Measurements from ENCODE around the gene DNAI2. TPM values are rescaled to one million over a fixed set of nuclear protein-coding genes. Genes with fewer than 3 reads are reported as not detected.

DNAI2 gene
- total RNA-seq, 4 donors from 2014 or later = not detected

DNA sequence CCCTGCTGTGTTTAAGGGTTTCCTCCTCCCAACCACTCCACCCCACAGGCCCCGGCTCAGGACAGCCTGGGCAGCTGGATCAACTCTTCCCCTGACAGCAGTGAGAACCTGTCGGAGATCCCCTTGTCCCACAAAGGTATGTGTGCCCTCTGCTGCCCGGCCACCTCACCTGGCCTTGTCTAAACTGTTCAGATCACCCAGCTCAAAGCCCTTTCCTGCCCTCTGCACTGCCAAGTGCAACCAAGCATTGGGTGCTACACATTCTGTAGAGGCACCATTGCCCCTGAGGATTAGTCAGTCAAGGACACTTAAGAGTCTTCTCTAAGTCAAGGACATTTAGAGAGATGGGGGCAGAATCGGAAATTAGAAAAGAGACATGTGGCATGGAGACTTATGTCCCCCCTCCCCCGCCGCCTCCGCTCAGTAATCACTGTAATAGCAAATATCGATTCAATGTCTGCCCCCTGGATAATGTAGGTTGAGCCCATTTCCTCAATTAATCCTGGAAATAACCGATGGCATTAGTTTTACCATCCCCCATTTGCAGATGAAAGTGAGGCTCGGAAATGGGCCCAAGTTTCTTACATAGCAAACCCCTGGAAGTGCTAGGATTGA lies 79.5 kb downstream of the DNAI2 start:
- H3K27me3 ChIP-seq = peaks cover 0 to 20% of the 10 kb centered on the region in 2 donors
- H3K27ac ChIP-seq = no peak overlapping the region

DNA sequence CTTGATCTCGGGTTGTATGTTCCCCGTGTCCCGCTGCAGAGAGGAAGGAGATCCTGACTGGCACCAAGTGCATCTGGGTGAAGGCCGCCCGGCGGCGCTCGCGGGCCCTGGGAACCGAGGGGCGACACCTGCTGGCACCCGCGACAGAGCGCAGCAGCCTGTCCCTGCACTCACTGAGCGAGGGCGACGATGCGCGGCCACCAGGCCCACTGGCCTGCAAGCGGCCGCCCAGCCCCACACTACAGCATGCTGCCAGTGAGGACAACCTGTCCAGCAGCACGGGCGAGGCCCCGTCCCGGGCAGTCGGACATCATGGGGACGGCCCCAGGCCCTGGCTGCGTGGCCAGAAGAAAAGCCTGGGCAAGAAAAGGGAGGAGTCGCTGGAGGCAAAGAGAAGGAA lies 80.1 kb downstream of the DNAI2 start:
- Histone ChIP-seq H3K4me1 (peaks cover 0 to 12% (median 6%) of the 10 kb centered on the region in 4 donors), H3K27ac (no peak overlapping the region), H3K4me3 (no peak overlapping the region), H3K27me3 (peaks cover 0 to 20% of the 10 kb centered on the region in 2 donors), H3K36me3 (no peaks in the 10 kb centered on the region), H3K9me3 (no peaks in the 10 kb centered on the region)
- TF ChIP-seq POLR2A (IDR thresholded peaks at IDR 0.05) = no peak
- TF ChIP-seq, protein P1, sequence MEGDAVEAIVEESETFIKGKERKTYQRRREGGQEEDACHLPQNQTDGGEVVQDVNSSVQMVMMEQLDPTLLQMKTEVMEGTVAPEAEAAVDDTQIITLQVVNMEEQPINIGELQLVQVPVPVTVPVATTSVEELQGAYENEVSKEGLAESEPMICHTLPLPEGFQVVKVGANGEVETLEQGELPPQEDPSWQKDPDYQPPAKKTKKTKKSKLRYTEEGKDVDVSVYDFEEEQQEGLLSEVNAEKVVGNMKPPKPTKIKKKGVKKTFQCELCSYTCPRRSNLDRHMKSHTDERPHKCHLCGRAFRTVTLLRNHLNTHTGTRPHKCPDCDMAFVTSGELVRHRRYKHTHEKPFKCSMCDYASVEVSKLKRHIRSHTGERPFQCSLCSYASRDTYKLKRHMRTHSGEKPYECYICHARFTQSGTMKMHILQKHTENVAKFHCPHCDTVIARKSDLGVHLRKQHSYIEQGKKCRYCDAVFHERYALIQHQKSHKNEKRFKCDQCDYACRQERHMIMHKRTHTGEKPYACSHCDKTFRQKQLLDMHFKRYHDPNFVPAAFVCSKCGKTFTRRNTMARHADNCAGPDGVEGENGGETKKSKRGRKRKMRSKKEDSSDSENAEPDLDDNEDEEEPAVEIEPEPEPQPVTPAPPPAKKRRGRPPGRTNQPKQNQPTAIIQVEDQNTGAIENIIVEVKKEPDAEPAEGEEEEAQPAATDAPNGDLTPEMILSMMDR (IDR thresholded peaks at IDR 0.05) = peak in 5 of 6 experiments; percentile 18 to 66 (median 55)
- DNase-seq = peak in 2 of 3 donors; percentile 57 to 70

More for the DNA sequence above, 79.5 kb downstream of the DNAI2 start:
- Histone ChIP-seq H3K4me3 (no peak overlapping the region), H3K9me3 (no peaks in the 10 kb centered on the region), H3K36me3 (no peaks in the 10 kb centered on the region), H3K4me1 (peaks cover 0 to 12% (median 6%) of the 10 kb centered on the region in 4 donors)
- TF ChIP-seq, protein P1 (IDR thresholded peaks at IDR 0.05) = no peak
- TF ChIP-seq POLR2A (IDR thresholded peaks at IDR 0.05) = no peak
- no peak for DNase-seq

DNA sequence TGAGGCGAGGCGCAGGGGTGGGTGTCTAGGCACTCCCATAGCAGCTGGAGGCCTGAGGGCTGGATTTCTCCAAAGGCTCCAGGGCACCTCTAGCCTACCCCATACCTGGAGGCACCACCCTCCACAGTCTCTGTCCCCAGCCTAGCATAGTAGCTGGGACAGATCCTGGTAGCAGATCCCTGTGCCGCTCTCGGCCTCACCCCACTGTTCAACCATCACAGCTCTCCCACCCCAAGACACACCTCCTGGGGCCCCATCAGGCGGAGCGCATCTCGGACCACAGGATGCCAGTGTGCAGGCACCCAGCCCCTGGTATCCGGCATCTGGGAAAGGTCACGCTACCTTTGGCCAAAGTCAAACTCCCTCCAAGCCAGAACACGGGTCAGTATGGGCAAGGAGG lies 80.5 kb downstream of the DNAI2 start:
- Histone ChIP-seq H3K4me3 (no peak overlapping the region), H3K36me3 (no peaks in the 10 kb centered on the region), H3K27me3 (peaks cover 0 to 20% of the 10 kb centered on the region in 2 donors), H3K9me3 (no peaks in the 10 kb centered on the region), H3K4me1 (peaks cover 0 to 12% (median 6%) of the 10 kb centered on the region in 4 donors), H3K27ac (no peak overlapping the region)
- TF ChIP-seq POLR2A (IDR thresholded peaks at IDR 0.05) = no peak
- TF ChIP-seq, protein P1 (IDR thresholded peaks at IDR 0.05) = no peak
- no peak for DNase-seq

- no peak for TF ChIP-seq POLR2A (IDR thresholded peaks at IDR 0.05)
- TF ChIP-seq, protein P1 (IDR thresholded peaks at IDR 0.05) = no peak
- H3K4me1 ChIP-seq = peaks cover 0 to 12% (median 6%) of the 10 kb centered on the region in 4 donors
- H3K4me3 ChIP-seq = no peak overlapping the region
- no peaks in the 10 kb centered on the region for H3K36me3 ChIP-seq
- H3K27me3 ChIP-seq = peaks cover 0 to 20% of the 10 kb centered on the region in 2 donors
- no peak overlapping the region for H3K27ac ChIP-seq
- no peaks in the 10 kb centered on the region for H3K9me3 ChIP-seq
- no peak for DNase-seq
Observed at GRCh38 chr17:74355065-74355464, 81.0 kb downstream of the DNAI2 start.

DNA sequence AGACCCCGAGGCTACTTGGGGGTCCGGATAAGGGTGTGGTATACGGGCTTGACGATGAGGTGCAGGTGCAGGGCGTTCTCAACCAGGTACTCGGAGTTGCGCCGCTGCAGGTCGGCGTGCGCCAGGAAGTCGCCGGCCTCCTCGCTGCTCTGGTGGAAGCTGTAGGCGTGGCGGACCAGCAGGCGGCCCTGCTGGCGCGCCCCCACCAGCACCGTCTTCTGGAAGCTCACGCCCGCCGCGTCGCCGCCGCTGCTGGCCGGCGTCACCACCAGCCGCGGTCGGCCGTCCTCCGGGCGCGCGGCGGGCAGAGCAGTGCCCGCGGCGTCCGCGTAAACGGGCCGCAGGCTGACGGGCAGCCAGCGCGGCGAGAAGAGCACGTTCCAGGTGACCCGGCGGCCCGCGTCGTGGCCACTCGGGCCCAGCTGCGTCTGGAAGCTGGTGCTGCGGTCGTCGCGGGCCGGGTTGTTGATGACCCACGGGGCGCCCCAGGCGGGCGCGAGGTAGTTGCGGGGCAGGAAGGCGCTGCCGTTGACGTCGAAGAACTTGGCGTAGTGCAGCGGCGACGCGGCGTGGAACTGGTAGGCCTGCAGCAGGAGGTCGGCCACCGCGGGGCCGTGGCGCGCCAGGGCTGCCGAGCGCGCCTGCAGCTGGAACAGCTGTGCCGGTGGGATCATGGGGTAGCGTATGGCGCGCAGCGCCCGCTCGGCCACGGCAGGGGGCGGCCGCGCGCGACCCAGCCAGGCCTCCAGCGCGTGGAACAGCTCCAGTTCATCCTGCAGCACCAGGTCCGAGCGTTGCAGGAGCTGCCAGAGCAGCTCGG lies 82.8 kb downstream of the DNAI2 start:
- DNase-seq = no peak
- Histone ChIP-seq H3K4me1 (peaks cover 0 to 12% (median 6%) of the 10 kb centered on the region in 4 donors), H3K27ac (no peak overlapping the region), H3K9me3 (no peaks in the 10 kb centered on the region), H3K27me3 (peaks cover 0 to 20% of the 10 kb centered on the region in 2 donors), H3K4me3 (peak overlapping the region in 3 of 4 donors; percentile 12 to 34 (median 32)), H3K36me3 (no peaks in the 10 kb centered on the region)
- TF ChIP-seq POLR2A (IDR thresholded peaks at IDR 0.05) = no peak
- TF ChIP-seq, protein P1 (IDR thresholded peaks at IDR 0.05) = no peak
